Measurements from ENCODE around the gene RHOBTB3. TPM values are rescaled to one million over a fixed set of nuclear protein-coding genes. Genes with fewer than 3 reads are reported as not detected.
"Not testable (repeated sequence)": the region's sequence is repeated elsewhere in the genome, so short reads cannot be mapped to it uniquely, and the experiment has no call there.

The RHOBTB3 gene
- total RNA-seq, 6 experiments from 2014 or later: 24.1 to 49.1 (median 38.9) TPM

DNA sequence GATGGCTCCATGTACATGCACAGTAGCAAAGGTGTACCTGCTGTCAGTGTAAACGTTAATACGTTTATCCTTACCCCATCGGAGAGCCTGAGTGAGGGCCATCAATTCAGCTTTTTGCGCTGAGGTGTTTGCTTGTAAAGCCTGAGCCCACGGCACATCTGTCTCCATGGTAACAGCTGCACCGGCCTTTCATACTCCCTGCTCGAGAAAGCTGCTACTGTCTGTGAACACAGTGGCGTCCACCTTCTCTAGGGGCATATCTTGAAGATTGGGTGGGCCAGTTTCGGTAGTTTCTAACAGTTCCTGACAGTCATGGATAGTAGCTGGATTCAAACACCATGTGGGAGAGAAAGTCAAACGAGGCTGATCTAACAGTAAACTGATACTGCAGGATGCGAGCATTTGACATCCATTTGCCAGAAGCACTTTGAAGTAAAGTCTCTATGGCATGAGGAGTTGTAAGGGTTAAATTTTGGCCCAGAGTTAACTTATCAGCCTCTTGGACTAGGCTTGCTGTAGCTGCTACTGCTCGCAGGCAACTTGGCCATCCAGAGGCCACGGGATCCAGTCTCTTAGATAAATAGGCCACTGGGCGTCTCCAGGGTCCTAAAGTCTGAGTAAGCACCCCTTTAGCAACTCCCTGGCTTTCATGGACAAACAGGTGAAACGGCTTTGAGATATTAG lies 21.0 kb upstream of the RHOBTB3 start:
- Histone ChIP-seq H3K36me3 (no peaks in the 10 kb centered on the region), H3K9me3 (no peaks in the 10 kb centered on the region), H3K27ac (no peak overlapping the region), H3K27me3 (no peaks in the 10 kb centered on the region), H3K4me3 (no peak overlapping the region), H3K4me1 (peaks cover 0 to 5% (median 0%) of the 10 kb centered on the region in 4 donors)
- DNase-seq: peak in 2 of 3 donors; percentile 70
- TF ChIP-seq, protein P1, sequence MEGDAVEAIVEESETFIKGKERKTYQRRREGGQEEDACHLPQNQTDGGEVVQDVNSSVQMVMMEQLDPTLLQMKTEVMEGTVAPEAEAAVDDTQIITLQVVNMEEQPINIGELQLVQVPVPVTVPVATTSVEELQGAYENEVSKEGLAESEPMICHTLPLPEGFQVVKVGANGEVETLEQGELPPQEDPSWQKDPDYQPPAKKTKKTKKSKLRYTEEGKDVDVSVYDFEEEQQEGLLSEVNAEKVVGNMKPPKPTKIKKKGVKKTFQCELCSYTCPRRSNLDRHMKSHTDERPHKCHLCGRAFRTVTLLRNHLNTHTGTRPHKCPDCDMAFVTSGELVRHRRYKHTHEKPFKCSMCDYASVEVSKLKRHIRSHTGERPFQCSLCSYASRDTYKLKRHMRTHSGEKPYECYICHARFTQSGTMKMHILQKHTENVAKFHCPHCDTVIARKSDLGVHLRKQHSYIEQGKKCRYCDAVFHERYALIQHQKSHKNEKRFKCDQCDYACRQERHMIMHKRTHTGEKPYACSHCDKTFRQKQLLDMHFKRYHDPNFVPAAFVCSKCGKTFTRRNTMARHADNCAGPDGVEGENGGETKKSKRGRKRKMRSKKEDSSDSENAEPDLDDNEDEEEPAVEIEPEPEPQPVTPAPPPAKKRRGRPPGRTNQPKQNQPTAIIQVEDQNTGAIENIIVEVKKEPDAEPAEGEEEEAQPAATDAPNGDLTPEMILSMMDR (IDR thresholded peaks at IDR 0.05): no peak
- TF ChIP-seq POLR2A (IDR thresholded peaks at IDR 0.05): no peak
- intact Hi-C loops (cut with DNase I): no loop called here
- peak; percentile 21 to 72 (median 52) for ATAC-seq
- WGBS (ENCODE audit: insufficient coverage, low coverage, low lambda C conversion rate, missing lambda C conversion rate): 58% methylated on average over 5 of the region's 15 CpGs

DNA sequence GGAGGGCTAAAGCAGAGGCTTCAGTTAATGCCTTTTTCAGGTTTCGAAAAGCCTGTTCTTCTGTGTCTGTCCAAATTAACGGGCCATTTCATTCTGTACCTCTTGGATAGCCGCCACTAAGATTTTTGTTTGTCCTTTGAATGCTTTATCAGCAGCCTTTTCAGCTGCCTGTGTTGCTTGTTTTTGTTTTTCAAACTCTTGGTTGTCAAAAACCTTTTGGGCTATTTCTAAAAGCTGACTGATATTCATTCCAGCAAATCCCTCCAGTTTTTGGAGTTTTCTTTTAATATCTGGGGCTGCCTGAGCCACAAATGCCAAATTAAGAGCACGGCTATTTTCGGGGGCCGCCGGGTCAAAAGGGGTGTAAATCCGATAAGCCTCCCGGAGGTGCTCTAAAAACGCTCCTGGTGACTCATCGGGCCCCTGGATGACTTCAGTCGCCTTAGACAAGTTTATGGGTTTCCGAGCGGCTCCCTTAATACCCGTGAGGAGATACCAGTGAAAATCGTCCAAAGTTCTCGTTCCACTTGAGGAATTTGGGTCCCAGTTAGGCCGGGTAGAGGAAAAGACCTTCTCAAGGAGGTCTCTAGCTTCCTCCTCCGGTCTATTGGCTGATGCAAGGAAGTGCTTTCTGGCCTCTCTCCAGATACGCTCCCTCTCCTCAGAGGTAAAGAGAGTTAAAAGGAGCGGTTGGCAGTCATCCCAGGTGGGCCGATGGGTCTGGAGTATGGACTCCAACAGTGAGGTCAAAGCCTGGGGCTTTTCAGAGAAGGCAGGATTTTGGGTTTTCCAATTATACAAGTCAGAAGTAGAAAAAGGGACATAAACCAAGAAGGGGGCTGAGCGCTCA lies 20.3 kb upstream of the RHOBTB3 start:
- WGBS (ENCODE audit: insufficient coverage, low coverage, low lambda C conversion rate, missing lambda C conversion rate): 71% methylated on average over 11 of the region's 23 CpGs
- H3K4me1 ChIP-seq; H3K36me3 ChIP-seq; ATAC-seq; intact Hi-C loops (cut with DNase I); H3K4me3 ChIP-seq; H3K27me3 ChIP-seq; H3K27ac ChIP-seq; H3K9me3 ChIP-seq; DNase-seq: not testable (repeated sequence)

DNA sequence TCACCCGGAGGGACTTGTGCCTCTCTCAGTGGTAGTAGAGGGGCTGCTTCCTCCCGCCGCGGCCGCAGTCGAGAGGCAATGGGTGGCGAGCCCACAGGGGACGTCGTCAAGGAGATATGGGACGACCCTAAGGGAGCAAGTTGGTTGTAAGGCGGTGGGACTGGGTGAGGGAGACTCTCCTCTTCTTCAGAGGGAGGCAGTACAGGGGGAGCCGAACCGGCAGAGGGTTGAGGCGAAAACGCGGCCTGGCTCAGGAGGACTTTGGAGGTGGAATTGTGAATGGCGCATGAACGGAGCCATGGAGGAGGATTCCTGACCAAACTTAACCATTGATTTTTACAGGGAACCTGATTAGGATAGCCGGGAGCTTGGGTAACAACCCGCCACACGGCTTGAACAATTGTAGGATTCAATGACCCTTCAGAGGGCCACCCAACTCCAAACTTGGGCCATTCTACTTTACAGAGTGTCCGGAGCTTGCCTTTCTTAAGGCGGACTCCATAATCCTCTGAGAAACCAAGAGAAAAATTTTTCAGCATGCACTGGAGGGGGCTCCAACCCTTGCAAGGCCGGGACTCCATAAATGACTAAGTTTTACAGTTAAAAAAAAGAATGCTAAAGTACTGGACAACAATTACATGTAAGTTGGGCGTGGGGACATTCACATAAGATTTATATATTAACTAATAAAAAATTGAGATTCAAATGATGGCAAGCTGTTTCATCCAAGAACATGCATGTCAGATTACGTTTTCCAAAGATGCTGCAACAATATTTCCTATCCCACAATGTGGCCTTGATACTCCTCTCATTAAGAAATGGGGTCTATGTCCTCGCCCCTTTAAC lies 19.4 kb upstream of the RHOBTB3 start:
- ATAC-seq (no peak), DNase-seq (no peak)
- no peaks in the 10 kb centered on the region for H3K9me3 ChIP-seq
- H3K27me3 ChIP-seq: no peaks in the 10 kb centered on the region
- WGBS (ENCODE audit: insufficient coverage, low coverage, low lambda C conversion rate, missing lambda C conversion rate): 91% methylated on average over 13 of the region's 27 CpGs
- TF ChIP-seq POLR2A (IDR thresholded peaks at IDR 0.05): no peak
- TF ChIP-seq, protein P1 (IDR thresholded peaks at IDR 0.05): no peak
- no peak overlapping the region for H3K27ac ChIP-seq
- no peak overlapping the region for H3K4me3 ChIP-seq
- intact Hi-C loops (cut with DNase I): no loop called here
- H3K36me3 ChIP-seq: no peaks in the 10 kb centered on the region
- peaks cover 0 to 5% (median 0%) of the 10 kb centered on the region in 4 donors for H3K4me1 ChIP-seq

DNA sequence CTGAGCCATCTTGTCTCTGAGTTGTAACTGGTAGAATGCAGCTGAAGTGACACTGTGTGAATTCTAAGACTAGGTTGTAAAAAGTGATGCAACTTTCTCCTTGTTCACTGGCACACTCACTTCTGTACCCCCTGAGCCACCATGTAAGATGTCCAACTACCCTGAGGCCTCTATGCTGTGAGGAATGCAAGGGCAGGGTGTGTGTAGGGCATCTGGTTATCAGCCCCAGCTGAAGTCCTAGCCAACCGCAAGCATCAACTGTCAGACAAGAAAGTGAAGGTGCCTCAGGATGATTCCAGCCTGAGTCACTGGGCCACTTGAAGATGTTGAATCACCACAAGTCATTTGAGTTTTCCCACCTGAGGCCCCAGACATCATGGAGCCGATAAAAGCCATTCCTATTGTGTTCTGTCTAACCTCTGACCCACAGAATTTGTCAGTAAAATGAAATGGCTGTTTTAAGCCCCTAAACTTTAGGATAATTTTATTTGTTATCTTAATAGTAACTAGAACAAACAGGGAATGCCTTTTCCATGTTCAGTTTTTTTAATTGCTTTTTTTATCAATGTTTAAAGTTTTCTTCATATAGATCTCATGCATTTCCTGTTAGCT lies 18.7 kb upstream of the RHOBTB3 start:
- no peak for TF ChIP-seq POLR2A (IDR thresholded peaks at IDR 0.05)
- TF ChIP-seq, protein P1 (IDR thresholded peaks at IDR 0.05): no peak
- peaks cover 0 to 5% (median 0%) of the 10 kb centered on the region in 4 donors for H3K4me1 ChIP-seq
- no peak overlapping the region for H3K4me3 ChIP-seq
- H3K27ac ChIP-seq: no peak overlapping the region
- H3K9me3 ChIP-seq: no peaks in the 10 kb centered on the region
- H3K27me3 ChIP-seq: no peaks in the 10 kb centered on the region
- no peaks in the 10 kb centered on the region for H3K36me3 ChIP-seq
- intact Hi-C loops (cut with DNase I): no loop called here
- DNase-seq: no peak
- 50% methylated on average over 1 of the region's 2 CpGs for WGBS (ENCODE audit: insufficient coverage, low coverage, low lambda C conversion rate, missing lambda C conversion rate)
- no peak for ATAC-seq

DNA sequence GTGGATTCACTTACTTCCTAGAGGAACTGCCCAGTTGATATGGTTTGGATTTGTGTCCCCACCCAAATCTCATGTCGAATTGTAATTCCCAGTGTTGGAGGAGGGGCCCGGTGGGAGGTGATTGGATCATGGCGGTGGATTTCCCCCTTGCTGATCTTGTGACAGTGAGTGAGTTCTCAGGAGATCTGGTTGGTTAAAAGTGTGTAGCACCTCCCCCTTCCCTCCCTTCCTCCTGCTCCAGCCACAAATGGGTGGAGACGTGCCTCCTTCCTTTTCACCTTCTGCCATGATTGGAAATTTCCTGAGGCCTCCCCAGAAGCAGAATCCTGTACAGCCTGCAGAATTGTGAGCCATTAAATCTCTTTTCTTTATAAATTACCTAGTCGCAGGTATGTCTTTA lies 17.9 kb upstream of the RHOBTB3 start:
- WGBS (ENCODE audit: insufficient coverage, low coverage, low lambda C conversion rate, missing lambda C conversion rate): 94% methylated on average over 5 of the region's 5 CpGs
- not testable (repeated sequence) for ATAC-seq, H3K4me1 ChIP-seq

More for the DNA sequence above, 17.9 kb upstream of the RHOBTB3 start:
- H3K36me3 ChIP-seq; DNase-seq; H3K4me3 ChIP-seq; intact Hi-C loops (cut with DNase I); H3K27ac ChIP-seq; H3K9me3 ChIP-seq; H3K27me3 ChIP-seq: not testable (repeated sequence)
